ENCODE data around the gene CACNA1C. TPM values are rescaled to one million over a fixed set of nuclear protein-coding genes. Genes with fewer than 3 reads are reported as not detected.

CACNA1C gene
- total RNA-seq, 2 experiments from 2014 or later = 0.69 to 1.4 TPM

DNA sequence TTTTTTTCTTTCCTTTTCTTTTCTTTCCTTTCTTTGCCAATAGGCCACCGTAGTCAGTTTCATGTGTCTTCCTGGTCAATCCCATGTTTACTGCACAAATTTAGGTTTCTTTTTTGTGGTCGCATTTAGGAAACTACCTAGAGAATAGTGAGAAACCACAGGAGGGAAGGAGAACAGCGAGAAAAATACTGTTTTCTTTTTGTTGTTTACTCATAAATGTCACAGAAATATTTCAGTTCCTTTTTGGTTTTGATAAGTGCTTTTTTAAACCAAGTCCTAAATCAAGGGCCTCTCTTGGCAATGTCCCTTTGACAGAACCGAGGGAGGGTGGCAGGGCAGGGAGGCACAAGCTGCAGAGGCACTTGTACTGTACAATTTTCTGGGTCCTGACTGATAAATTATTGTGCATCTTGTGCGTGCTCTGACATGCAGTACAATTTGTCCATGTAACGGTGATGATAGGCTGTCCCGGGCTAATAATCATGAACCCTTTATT is 326.1 kb downstream of the CACNA1C start:
- Histone ChIP-seq H3K9me3 (ENCODE audit: low read length) (no peaks in the 10 kb centered on the region), H3K4me1 (ENCODE audit: insufficient read depth, low read length, poor library complexity, severe bottlenecking) (no peaks in the 10 kb centered on the region), H2AFZ (ENCODE audit: low read length) (no peak overlapping the region), H3K27ac (ENCODE audit: low read depth, low read length, poor library complexity, severe bottlenecking) (no peak overlapping the region), H4K20me1 (ENCODE audit: insufficient read depth, low read length) (no peaks in the 10 kb centered on the region), H3K4me2 (ENCODE audit: low read length) (no peak overlapping the region), H3K9me2 (ENCODE audit: insufficient read depth, low read length) (no peaks in the 10 kb centered on the region), H3K36me3 (ENCODE audit: insufficient read depth, low read length) (no peaks in the 10 kb centered on the region), H3K4me3 (ENCODE audit: low read depth, low read length, poor library complexity, severe bottlenecking) (no peak overlapping the region), H3K79me2 (ENCODE audit: insufficient read depth, low read depth, low read length) (no peaks in the 10 kb centered on the region)
- ChIA-PET POLR2A (no interaction called here), CTCF (ENCODE audit: unreplicated experiment) (no interaction called here)
- intact Hi-C loops (cut with micrococcal nuclease; ENCODE audit: unreplicated experiment) = no loop called here
- no peak for TF ChIP-seq EZH2phosphoT487 (IDR thresholded peaks at IDR 0.05; ENCODE audit: borderline replicate concordance, low read depth, low read length)
- TF ChIP-seq, protein P1, sequence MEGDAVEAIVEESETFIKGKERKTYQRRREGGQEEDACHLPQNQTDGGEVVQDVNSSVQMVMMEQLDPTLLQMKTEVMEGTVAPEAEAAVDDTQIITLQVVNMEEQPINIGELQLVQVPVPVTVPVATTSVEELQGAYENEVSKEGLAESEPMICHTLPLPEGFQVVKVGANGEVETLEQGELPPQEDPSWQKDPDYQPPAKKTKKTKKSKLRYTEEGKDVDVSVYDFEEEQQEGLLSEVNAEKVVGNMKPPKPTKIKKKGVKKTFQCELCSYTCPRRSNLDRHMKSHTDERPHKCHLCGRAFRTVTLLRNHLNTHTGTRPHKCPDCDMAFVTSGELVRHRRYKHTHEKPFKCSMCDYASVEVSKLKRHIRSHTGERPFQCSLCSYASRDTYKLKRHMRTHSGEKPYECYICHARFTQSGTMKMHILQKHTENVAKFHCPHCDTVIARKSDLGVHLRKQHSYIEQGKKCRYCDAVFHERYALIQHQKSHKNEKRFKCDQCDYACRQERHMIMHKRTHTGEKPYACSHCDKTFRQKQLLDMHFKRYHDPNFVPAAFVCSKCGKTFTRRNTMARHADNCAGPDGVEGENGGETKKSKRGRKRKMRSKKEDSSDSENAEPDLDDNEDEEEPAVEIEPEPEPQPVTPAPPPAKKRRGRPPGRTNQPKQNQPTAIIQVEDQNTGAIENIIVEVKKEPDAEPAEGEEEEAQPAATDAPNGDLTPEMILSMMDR (conservative IDR thresholded peaks at IDR 0.05; ENCODE audit: low read length) = no peak
- DNase-seq (ENCODE audit: low spot score) = no peak
- no TSS peak for BruUV-seq (replicated peaks)

DNA sequence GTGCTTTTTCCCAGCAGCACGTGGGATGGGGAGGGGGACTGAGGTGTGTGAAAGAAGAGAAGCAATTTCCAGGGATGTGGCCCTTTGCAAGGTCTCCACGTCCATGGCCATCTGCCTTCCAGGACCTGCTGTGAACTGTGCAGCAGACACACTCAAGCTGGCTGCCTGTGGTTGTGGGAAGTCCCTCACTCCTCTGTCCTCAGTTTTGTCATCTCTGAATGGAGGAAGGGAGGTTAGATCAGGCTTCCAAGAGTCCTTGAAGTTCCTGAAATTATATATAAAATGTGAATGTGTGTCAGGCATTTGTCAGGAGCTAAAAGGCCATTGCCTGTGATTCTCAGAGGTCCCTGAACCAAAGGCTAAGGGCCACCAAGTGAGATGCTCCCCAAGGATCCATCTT is 328.2 kb downstream of the CACNA1C start:
- CTCF ChIA-PET (ENCODE audit: unreplicated experiment) = no interaction called here
- Histone ChIP-seq H3K27ac (ENCODE audit: low read depth, low read length, poor library complexity, severe bottlenecking) (no peak overlapping the region), H3K36me3 (ENCODE audit: insufficient read depth, low read length) (no peaks in the 10 kb centered on the region), H4K20me1 (ENCODE audit: insufficient read depth, low read length) (no peaks in the 10 kb centered on the region), H3K79me2 (ENCODE audit: insufficient read depth, low read depth, low read length) (no peaks in the 10 kb centered on the region), H3K4me3 (ENCODE audit: low read depth, low read length, poor library complexity, severe bottlenecking) (no peak overlapping the region), H2AFZ (ENCODE audit: low read length) (no peak overlapping the region), H3K9me3 (ENCODE audit: low read length) (no peaks in the 10 kb centered on the region), H3K9me2 (ENCODE audit: insufficient read depth, low read length) (no peaks in the 10 kb centered on the region), H3K4me2 (ENCODE audit: low read length) (no peak overlapping the region), H3K4me1 (ENCODE audit: insufficient read depth, low read length, poor library complexity, severe bottlenecking) (no peaks in the 10 kb centered on the region)
- no TSS peak for BruUV-seq (replicated peaks)
- intact Hi-C loops (cut with micrococcal nuclease; ENCODE audit: unreplicated experiment) = loop anchor here (5.0 kb wide), 1 partner anchor 206 kb away; no protein-coding TSS in a partner anchor
- no peak for DNase-seq (ENCODE audit: low spot score)
- TF ChIP-seq, protein P1 (conservative IDR thresholded peaks at IDR 0.05; ENCODE audit: low read length) = no peak
- TF ChIP-seq EZH2phosphoT487 (IDR thresholded peaks at IDR 0.05; ENCODE audit: borderline replicate concordance, low read depth, low read length) = no peak
- POLR2A ChIA-PET = no interaction called here

DNA sequence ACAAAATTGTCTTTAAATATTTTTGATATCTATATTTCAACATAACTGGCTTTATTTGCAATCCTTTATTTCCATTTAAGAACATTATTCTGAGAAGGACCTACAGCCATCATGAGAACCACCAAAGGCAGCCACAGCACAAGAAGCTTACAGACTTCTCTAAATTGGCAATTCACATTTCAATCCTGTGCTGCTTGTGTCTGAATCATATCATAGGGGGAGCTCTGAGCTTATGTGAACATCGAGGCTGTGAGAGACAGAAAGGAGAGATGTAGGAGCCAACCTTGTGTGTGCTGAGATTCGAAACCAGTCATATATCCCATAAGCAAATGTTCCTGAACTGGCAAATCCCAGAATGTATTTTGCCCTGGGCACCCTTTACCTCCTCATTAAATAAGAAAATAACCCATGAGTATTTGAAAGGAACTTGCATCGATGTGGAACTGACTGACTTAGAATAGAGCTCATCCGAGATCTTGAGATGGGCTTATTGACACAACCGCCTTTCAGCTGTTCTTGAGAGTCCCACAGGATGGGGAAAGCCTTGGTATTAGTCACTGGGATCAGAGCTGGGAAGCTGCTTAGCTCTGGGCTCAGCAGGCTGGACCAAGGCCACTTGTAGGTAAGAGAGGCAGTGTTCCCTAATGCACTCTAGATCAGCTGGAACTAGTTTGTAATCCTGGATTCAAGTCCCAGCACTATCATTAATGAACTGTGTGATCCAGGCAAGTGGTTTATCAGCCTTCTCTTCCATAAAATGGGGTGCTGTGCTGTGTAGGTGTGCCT is 329.8 kb downstream of the CACNA1C start:
- intact Hi-C loops (cut with micrococcal nuclease; ENCODE audit: unreplicated experiment) = loop anchor here (5.0 kb wide), 1 partner anchor 205 kb away; no protein-coding TSS in a partner anchor
- Histone ChIP-seq H3K36me3 (ENCODE audit: insufficient read depth, low read length) (no peaks in the 10 kb centered on the region), H3K4me1 (ENCODE audit: insufficient read depth, low read length, poor library complexity, severe bottlenecking) (no peaks in the 10 kb centered on the region), H3K4me3 (ENCODE audit: low read depth, low read length, poor library complexity, severe bottlenecking) (no peak overlapping the region), H3K79me2 (ENCODE audit: insufficient read depth, low read depth, low read length) (no peaks in the 10 kb centered on the region), H3K4me2 (ENCODE audit: low read length) (no peak overlapping the region), H2AFZ (ENCODE audit: low read length) (no peak overlapping the region), H3K27ac (ENCODE audit: low read depth, low read length, poor library complexity, severe bottlenecking) (no peak overlapping the region), H3K9me2 (ENCODE audit: insufficient read depth, low read length) (no peaks in the 10 kb centered on the region), H3K9me3 (ENCODE audit: low read length) (no peaks in the 10 kb centered on the region), H4K20me1 (ENCODE audit: insufficient read depth, low read length) (no peaks in the 10 kb centered on the region)
- ChIA-PET POLR2A (interaction anchor here (0.6 kb wide), 1 partner anchor 11 kb away, joined by 3 read pairs; no protein-coding TSS in a partner anchor), CTCF (ENCODE audit: unreplicated experiment) (no interaction called here)
- TF ChIP-seq EZH2phosphoT487 (IDR thresholded peaks at IDR 0.05; ENCODE audit: borderline replicate concordance, low read depth, low read length) = no peak
- TF ChIP-seq, protein P1 (conservative IDR thresholded peaks at IDR 0.05; ENCODE audit: low read length) = peak; percentile 45
- no TSS peak for BruUV-seq (replicated peaks)
- DNase-seq (ENCODE audit: low spot score) = peak; percentile 14
